K562 (cell line): ENCODE results near the gene C4orf46. TPM values are rescaled to one million over a fixed set of nuclear protein-coding genes. Genes with fewer than 3 reads are reported as not detected.

Experiments used
- ATAC-seq: fragments of 200-7000 bp; cut with Tn5 transposase; 3 replicates; pipeline ENCODE4 v1.9.1; 2020; ENCODE audit warnings: moderate library complexity
- BruUV-seq: library from RNA; stranded (reverse); fragments of 400-500 nt; replicated peaks from 2 replicates; lab custom pipeline; 2021; lab: Mats Ljungman, UMichigan
- CTCF ChIA-PET: fragments of 300-600 bp; formaldehyde crosslinking; extraction: SDS; loops from one replicate; lab custom pipeline; 2021; ENCODE audit warnings: low intra/inter-chr PET ratio; lab: Yijun Ruan, JAX
- POLR2A ChIA-PET: fragments of 300-600, 350-650 bp; sonication (Branson Sonifier 250); formaldehyde crosslinking; extraction: SDS; loops from one replicate; lab custom pipeline; 2021; ENCODE audit warnings: antibody characterized with exemption, inconsistent platforms; lab: Yijun Ruan, JAX
- DNase-seq, 4 experiments: peaks; one replicate each; pipeline versions ENCODE4 v3.0.0 to v3.0.0-alpha.2; 2011 to 2018; ENCODE audit warnings: low spot score in 3 of 4, mixed read lengths in 3 of 4; ENCODE audit errors: extremely low read depth in 1 of 4
- FAIRE-seq: peaks from 2 replicates; lab custom pipeline; 2011; peaks lifted over from hg19 to GRCh38; lab: Jason Lieb, UNC
- H2AFZ ChIP-seq: 2 replicates; pipeline ENCODE4 v1.6.0; 2011; ENCODE audit warnings: low read depth, low read length, control low read depth, inconsistent platforms
- H3K27ac ChIP-seq: fragments of 200-600 bp; 3 replicates; pipeline ENCODE4 v1.8.0; 2011; ENCODE audit warnings: low read depth, mild to moderate bottlenecking, control low read depth, inconsistent platforms, low read length, moderate library complexity, mixed read lengths; ENCODE audit errors: extremely low read depth
- H3K27me3 ChIP-seq, 2 experiments: fragments of 300-600 bp in 1 of 2; 2 replicates in 1 of 2; 3 replicates in 1 of 2; pipeline versions ENCODE4 v1.6.0 to v1.8.0; 2011; ENCODE audit warnings: inconsistent platforms in 2 of 2, low read length in 2 of 2, mild to moderate bottlenecking in 1 of 2, mixed read lengths in 1 of 2, moderate library complexity in 1 of 2; ENCODE audit not compliant: control insufficient read depth in 2 of 2, insufficient read depth in 2 of 2
- H3K36me3 ChIP-seq: fragments of 300-600 bp; 3 replicates; pipeline ENCODE4 v1.8.0; 2011; ENCODE audit warnings: mild to moderate bottlenecking, low read length, inconsistent platforms; ENCODE audit not compliant: control insufficient read depth, insufficient read depth
- H3K4me1 ChIP-seq, 2 experiments: fragments of 200-600 bp in 1 of 2; replicated peaks in 1 of 2; 2 replicates in 1 of 2; 3 replicates in 1 of 2; pipeline versions ENCODE4 v1.5.1 to v1.8.0; 2011; ENCODE audit warnings: inconsistent platforms in 2 of 2, low read length in 2 of 2, mild to moderate bottlenecking in 1 of 2, mixed read lengths in 1 of 2, moderate library complexity in 1 of 2; ENCODE audit not compliant: control insufficient read depth in 2 of 2, insufficient read depth in 2 of 2
- H3K4me2 ChIP-seq: 2 replicates; pipeline ENCODE4 v1.6.1; 2011; ENCODE audit warnings: low read length, control low read depth, inconsistent platforms, mixed read lengths; ENCODE audit not compliant: insufficient read depth
- H3K4me3 ChIP-seq: fragments of 200-600 bp; sonication (generic), shearing (Covaris generic); 2 replicates; pipeline ENCODE4 v1.5.1; 2016; ENCODE audit warnings: control low read depth, inconsistent platforms
- H3K79me2 ChIP-seq: fragments of 200-600 bp; 3 replicates; pipeline ENCODE4 v1.8.0; 2011; ENCODE audit warnings: low read length, inconsistent platforms; ENCODE audit not compliant: control insufficient read depth, insufficient read depth
- H3K9ac ChIP-seq, 2 experiments: 2 replicates each; pipeline versions ENCODE4 v1.6.0 to v1.6.1; 2011; ENCODE audit warnings: low read depth in 2 of 2, low read length in 2 of 2, control low read depth in 1 of 2, inconsistent platforms in 1 of 2, mild to moderate bottlenecking in 1 of 2, mixed read lengths in 1 of 2; ENCODE audit not compliant: insufficient read depth in 1 of 2
- H3K9me1 ChIP-seq: one replicate; pipeline ENCODE4 v1.6.0; 2011; ENCODE audit warnings: inconsistent platforms, mild to moderate bottlenecking, low read length, moderate library complexity; ENCODE audit not compliant: control insufficient read depth, insufficient read depth
- H3K9me3 ChIP-seq: replicated peaks from 2 replicates; pipeline ENCODE4 v1.5.1; 2011; ENCODE audit warnings: low read depth, low read length, inconsistent platforms; ENCODE audit not compliant: control insufficient read depth, insufficient read depth
- H4K20me1 ChIP-seq: replicated peaks from 2 replicates; pipeline ENCODE4 v1.6.1; 2011; ENCODE audit warnings: low read length, inconsistent platforms, mixed read lengths; ENCODE audit not compliant: control insufficient read depth, insufficient read depth
- NFE2 ChIP-seq: IDR thresholded peaks from 2 replicates; pipeline ENCODE4 v1.6.1; 2014; ENCODE audit warnings: antibody characterized with exemption, low read depth
- POLR2G ChIP-seq: fragments of 200-400 bp; formaldehyde crosslinking; IDR thresholded peaks from 2 replicates; pipeline ENCODE4 v1.6.1; 2017; ENCODE audit warnings: low read depth, mild to moderate bottlenecking, antibody characterized with exemption, low read length, moderate library complexity
- RBFOX2 ChIP-seq: fragments of 200-400 bp; formaldehyde crosslinking; IDR thresholded peaks from 2 replicates; pipeline ENCODE4 v1.6.1; 2017; ENCODE audit warnings: low read depth, mild to moderate bottlenecking, low read length, moderate library complexity
- WGBS: fragments of 100-300 bp; shearing (Covaris generic); methylation state at CpG from one replicate; pipeline ENCODE4 v1.1.6; 2016; ENCODE audit warnings: low coverage, mixed read lengths; ENCODE audit not compliant: insufficient coverage; ENCODE audit errors: missing lambda C conversion rate; 5-methylcytosine and 5-hydroxymethylcytosine counted together
- in situ Hi-C: fragments of 300-500 bp; cut with MboI; formaldehyde crosslinking; loops from 4 replicates; pipeline ENCODE4 v1.15.0; 2018; ENCODE audit warnings: inconsistent platforms, mixed read lengths
- intact Hi-C: fragments of 100-400 bp; cut with micrococcal nuclease; formaldehyde crosslinking; loops from 2 replicates; pipeline ENCODE4 v1.14.2; 2022
- polyA plus RNA-seq, 8 experiments: library from polyadenylated mRNA; depleted of rRNA in 4 of 8; stranded (reverse) in 5 of 8; unstranded in 3 of 8; fragments of >200 nt; fragmentation: Nextera tagmentation in 2 of 8; fragmentation: Illumina TruSeq in 1 of 8; extraction: Ambion mirVana in 2 of 8; extraction: Trizol in 1 of 8; gene quantifications; 2 replicates each; pipeline versions ENCODE4 v1.2.1 to v1.2.3, GENCODE V29; 2011 to 2014; ENCODE audit warnings: inconsistent platforms in 1 of 8, missing spikeins in 1 of 8
- total RNA-seq, 7 experiments: library from RNA; depleted of rRNA in 6 of 7; stranded (reverse); fragments of >200 nt in 6 of 7; fragmentation: Illumina TruSeq in 2 of 7; extraction: Trizol in 2 of 7; gene quantifications; 2 replicates each; pipeline versions ENCODE4 v1.2.1 to v1.2.3, GENCODE V29; 2011 to 2021; ENCODE audit warnings: low replicate concordance in 1 of 7
- TF ChIP-seq, protein P1 (sequence below): fragments of 450-650 bp; IDR thresholded peaks from 2 replicates; pipeline ENCODE4 v1.6.1; 2017; ENCODE audit warnings: antibody characterized with exemption, mild to moderate bottlenecking

Gene C4orf46
- total and polyA plus RNA-seq, 9 of the 15 experiments (the other 6 are each of a cell fraction or from before 2014, with no cell fraction given), result 9.7 to 24.4 (median 17.0) TPM

DNA sequence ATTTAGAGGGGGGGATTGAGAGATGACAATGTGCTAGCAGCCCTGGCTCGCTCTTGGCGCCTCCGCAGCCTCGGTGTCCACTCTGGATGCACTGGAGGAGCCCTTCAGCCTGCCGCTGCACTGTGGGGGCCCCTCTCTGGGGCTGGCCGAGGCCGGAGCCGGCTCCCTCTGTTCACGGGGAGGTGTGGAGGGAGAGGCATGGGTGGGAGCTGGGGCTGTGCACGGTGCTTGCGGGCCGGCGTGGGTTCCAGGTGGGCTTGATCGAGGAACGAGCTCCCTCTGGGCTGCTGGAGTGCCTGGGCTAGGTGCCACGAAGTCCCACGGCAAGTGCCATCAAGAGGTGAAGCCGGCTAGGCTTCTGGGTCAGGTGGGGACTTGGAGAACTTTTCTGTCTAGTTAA, 6.9 kb downstream of the C4orf46 start:
- intact Hi-C loops (no loop called here), in situ Hi-C loops (no loop called here)
- TF ChIP-seq POLR2G (peak; percentile 69), RBFOX2 (peak; percentile 63), NFE2 (no peak)
- TF ChIP-seq, protein P1, sequence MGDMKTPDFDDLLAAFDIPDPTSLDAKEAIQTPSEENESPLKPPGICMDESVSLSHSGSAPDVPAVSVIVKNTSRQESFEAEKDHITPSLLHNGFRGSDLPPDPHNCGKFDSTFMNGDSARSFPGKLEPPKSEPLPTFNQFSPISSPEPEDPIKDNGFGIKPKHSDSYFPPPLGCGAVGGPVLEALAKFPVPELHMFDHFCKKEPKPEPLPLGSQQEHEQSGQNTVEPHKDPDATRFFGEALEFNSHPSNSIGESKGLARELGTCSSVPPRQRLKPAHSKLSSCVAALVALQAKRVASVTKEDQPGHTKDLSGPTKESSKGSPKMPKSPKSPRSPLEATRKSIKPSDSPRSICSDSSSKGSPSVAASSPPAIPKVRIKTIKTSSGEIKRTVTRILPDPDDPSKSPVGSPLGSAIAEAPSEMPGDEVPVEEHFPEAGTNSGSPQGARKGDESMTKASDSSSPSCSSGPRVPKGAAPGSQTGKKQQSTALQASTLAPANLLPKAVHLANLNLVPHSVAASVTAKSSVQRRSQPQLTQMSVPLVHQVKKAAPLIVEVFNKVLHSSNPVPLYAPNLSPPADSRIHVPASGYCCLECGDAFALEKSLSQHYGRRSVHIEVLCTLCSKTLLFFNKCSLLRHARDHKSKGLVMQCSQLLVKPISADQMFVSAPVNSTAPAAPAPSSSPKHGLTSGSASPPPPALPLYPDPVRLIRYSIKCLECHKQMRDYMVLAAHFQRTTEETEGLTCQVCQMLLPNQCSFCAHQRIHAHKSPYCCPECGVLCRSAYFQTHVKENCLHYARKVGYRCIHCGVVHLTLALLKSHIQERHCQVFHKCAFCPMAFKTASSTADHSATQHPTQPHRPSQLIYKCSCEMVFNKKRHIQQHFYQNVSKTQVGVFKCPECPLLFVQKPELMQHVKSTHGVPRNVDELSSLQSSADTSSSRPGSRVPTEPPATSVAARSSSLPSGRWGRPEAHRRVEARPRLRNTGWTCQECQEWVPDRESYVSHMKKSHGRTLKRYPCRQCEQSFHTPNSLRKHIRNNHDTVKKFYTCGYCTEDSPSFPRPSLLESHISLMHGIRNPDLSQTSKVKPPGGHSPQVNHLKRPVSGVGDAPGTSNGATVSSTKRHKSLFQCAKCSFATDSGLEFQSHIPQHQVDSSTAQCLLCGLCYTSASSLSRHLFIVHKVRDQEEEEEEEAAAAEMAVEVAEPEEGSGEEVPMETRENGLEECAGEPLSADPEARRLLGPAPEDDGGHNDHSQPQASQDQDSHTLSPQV, result 0 out of 2 replicates have a peak, but pooled peaks have one; percentile 3
- H2AFZ ChIP-seq, result no peak overlapping the region
- whole genome bisulfite sequencing, result 100% methylated on average over 12 of the region's 18 CpGs
- H3K4me1 ChIP-seq, result peaks cover 0 to 6% of the 10 kb centered on the region in 2 experiments; a peak in 3 of 5 replicates
- ChIA-PET POLR2A (no interaction called here), CTCF (no interaction called here)
- H3K9me3 ChIP-seq, result no peaks in the 10 kb centered on the region; the same call in 1 of the 2 replicates
- no TSS peak for BruUV-seq
- DNase-seq, result no peak
- H3K79me2 ChIP-seq, result peaks cover 8% of the 10 kb centered on the region; the same call in 2 of the 3 replicates
- no peak; the same call in 2 of the 3 replicates for ATAC-seq
- H3K9me1 ChIP-seq, result no peaks in the 10 kb centered on the region
- no peak overlapping the region for H3K4me2 ChIP-seq
- H3K27ac ChIP-seq, result peak overlapping the region; percentile 64; the same call in 1 of the 3 replicates
- no peaks in the 10 kb centered on the region for H4K20me1 ChIP-seq
- no peak overlapping the region for H3K4me3 ChIP-seq
- H3K27me3 ChIP-seq, result no peaks in the 10 kb centered on the region
- H3K9ac ChIP-seq, result no peak overlapping the region
- peaks cover 12% of the 10 kb centered on the region; the same call in 2 of the 3 replicates for H3K36me3 ChIP-seq
- no peak for FAIRE-seq
